Measurements from ENCODE around the gene PAXX.

Gene PAXX

GRCh38 chr9:136991993-136992818 is at the start of gene PAXX:
TSS of gene PAXX (plus strand) at chr9:136992422. CDS start at chr9:136992444, 22 bp downstream.
- DNase-seq: peak; percentile 94

GRCh38 chr9:136942881-136943230 is 49.4 kb upstream of the PAXX start:
- no peak for DNase-seq

GRCh38 chr9:136943291-136944211 is 48.7 kb upstream of the PAXX start:
- peak; percentile 19 to 22 for DNase-seq

- no peak for DNase-seq
Measured at GRCh38 chr9:136944212-136944518, 48.1 kb upstream of the PAXX start.

GRCh38 chr9:136944519-136945332 is 47.5 kb upstream of the PAXX start, which contains the start of the genes C8G and FBXW5:
TSS of gene C8G (plus strand) at chr9:136945243. CDS start at chr9:136945321, 78 bp downstream.
TSS of gene FBXW5 (minus strand) at chr9:136944738. CDS start at chr9:136944083, 655 bp downstream.
- peak; percentile 95 for DNase-seq

- DNase-seq: no peak
Measured at GRCh38 chr9:136945333-136946227, 46.6 kb upstream of the PAXX start.

GRCh38 chr9:136946228-136947027 is 45.8 kb upstream of the PAXX start:
- DNase-seq: no peak

GRCh38 chr9:136947028-136947891 is 45.0 kb upstream of the PAXX start:
- DNase-seq: no peak

- peak; percentile 32 to 40 for DNase-seq
Measured at GRCh38 chr9:136947955-136948510, 44.2 kb upstream of the PAXX start.

- no peak for DNase-seq
Measured at GRCh38 chr9:136949239-136949816, 42.9 kb upstream of the PAXX start.

GRCh38 chr9:136949817-136950655 is 42.2 kb upstream of the PAXX start:
- peak; percentile 96 for DNase-seq

- DNase-seq: no peak
Measured at GRCh38 chr9:136950656-136951276, 41.5 kb upstream of the PAXX start.

- no peak for DNase-seq
Measured at GRCh38 chr9:136951541-136952320, 40.5 kb upstream of the PAXX start, which contains the start of gene LCN12. TSS of gene LCN12 (plus strand) at chr9:136952273. CDS start at chr9:136952328, 55 bp downstream.

- no peak for DNase-seq
Measured at GRCh38 chr9:136952321-136952850, 39.8 kb upstream of the PAXX start.

- DNase-seq: no peak
Measured at GRCh38 chr9:136952876-136953770, 39.1 kb upstream of the PAXX start.
